Neural cell (in vitro differentiated cells): ENCODE data around the gene RFX5. TPM values are rescaled to one million over a fixed set of nuclear protein-coding genes. Genes with fewer than 3 reads are reported as not detected.
"Not testable (repeated sequence)": the region's sequence is repeated elsewhere in the genome, so short reads cannot be mapped to it uniquely, and the experiment has no call there.

Source experiments
- H2AFZ ChIP-seq: fragments of 200-600, 300-800 bp; sonication (generic), shearing (Covaris generic); 2 replicates; pipeline ENCODE4 v1.6.0; 2014; ENCODE audit warnings: low read depth, mild to moderate bottlenecking, antibody characterized with exemption, low read length, moderate library complexity
- H3F3A ChIP-seq: fragments of 200-600 bp; shearing (Covaris generic); 2 replicates; pipeline ENCODE4 v1.6.1; 2016; ENCODE audit warnings: mild to moderate bottlenecking, moderate library complexity, mixed read lengths, antibody characterized with exemption, low read length; ENCODE audit not compliant: insufficient read depth, poor library complexity, severe bottlenecking
- H3K27ac ChIP-seq: fragments of 200-600, 300-800 bp; sonication (generic), shearing (Covaris generic); 2 replicates; pipeline ENCODE4 v1.5.1; 2014; ENCODE audit warnings: mild to moderate bottlenecking, low read length, moderate library complexity
- H3K27me3 ChIP-seq: fragments of 300-800, 200-600 bp; sonication (generic), shearing (Covaris generic); 2 replicates; pipeline ENCODE4 v1.6.0; 2014; ENCODE audit warnings: mild to moderate bottlenecking, low read depth, low read length, moderate library complexity; ENCODE audit not compliant: insufficient read depth
- H3K36me3 ChIP-seq: fragments of 300-800, 200-600 bp; sonication (generic), shearing (Covaris generic); 2 replicates; pipeline ENCODE4 v1.5.1; 2014; ENCODE audit warnings: mild to moderate bottlenecking, antibody characterized with exemption, low read length, moderate library complexity; ENCODE audit not compliant: insufficient read depth
- H3K4me2 ChIP-seq: fragments of 300-800, 200-600 bp; sonication (generic), shearing (Covaris generic); 2 replicates; pipeline ENCODE4 v1.6.0; 2014; ENCODE audit warnings: mild to moderate bottlenecking, low read length
- H3K4me3 ChIP-seq: fragments of 300-800, 200-600 bp; sonication (generic), shearing (Covaris generic); 2 replicates; pipeline ENCODE4 v1.5.1; 2014; ENCODE audit warnings: mild to moderate bottlenecking, low read length, moderate library complexity
- H3K79me2 ChIP-seq: fragments of 200-600 bp; shearing (Covaris generic); replicated peaks from 2 replicates; pipeline ENCODE4 v1.6.0; 2014; ENCODE audit warnings: mild to moderate bottlenecking, low read length, moderate library complexity; ENCODE audit not compliant: insufficient read depth
- H3K9ac ChIP-seq: fragments of 300-800, 200-600 bp; sonication (generic), shearing (Covaris generic); 2 replicates; pipeline ENCODE4 v1.6.1; 2016; ENCODE audit warnings: mild to moderate bottlenecking, low read length, mixed read lengths
- H3K9me2 ChIP-seq: fragments of 200-600 bp; shearing (Covaris generic); 2 replicates; pipeline ENCODE4 v1.6.1; 2016; ENCODE audit warnings: mild to moderate bottlenecking, low read length, mixed read lengths; ENCODE audit not compliant: insufficient read depth
- H3K9me3 ChIP-seq: fragments of 200-600, 300-800 bp; sonication (generic), shearing (Covaris generic); 2 replicates; pipeline ENCODE4 v1.6.1; 2016; ENCODE audit warnings: mild to moderate bottlenecking, mixed run types, low read length, moderate library complexity, mixed read lengths
- H4K20me1 ChIP-seq: fragments of 200-600 bp; shearing (Covaris generic); 2 replicates; pipeline ENCODE4 v1.6.1; 2016; ENCODE audit warnings: mild to moderate bottlenecking, mixed run types; ENCODE audit not compliant: insufficient read depth
- CTCF ChIP-seq: fragments of 450-650 bp; IDR thresholded peaks from 2 replicates; pipeline ENCODE4 v1.5.1; 2014; ENCODE audit warnings: antibody characterized with exemption, mild to moderate bottlenecking, moderate library complexity; ENCODE audit not compliant: poor library complexity, severe bottlenecking
- EP300 ChIP-seq: fragments of 450-650 bp; conservative IDR thresholded peaks from 2 replicates; pipeline ENCODE4 v1.6.1; 2014; ENCODE audit warnings: antibody characterized with exemption, mild to moderate bottlenecking, moderate library complexity; ENCODE audit not compliant: poor library complexity, severe bottlenecking
- EZH2 ChIP-seq: fragments of 200-600, 300-800 bp; shearing (Covaris generic), sonication (generic); IDR thresholded peaks from 2 replicates; pipeline ENCODE4 v1.6.1; 2014; ENCODE audit warnings: antibody characterized with exemption, low read length, borderline replicate concordance, mild to moderate bottlenecking; ENCODE audit not compliant: insufficient read depth, poor library complexity, severe bottlenecking
- MXI1 ChIP-seq: fragments of 450-650 bp; conservative IDR thresholded peaks from 2 replicates; pipeline ENCODE4 v1.6.1; 2014; ENCODE audit warnings: antibody characterized with exemption, mild to moderate bottlenecking; ENCODE audit not compliant: poor library complexity, severe bottlenecking
- POLR2AphosphoS5 ChIP-seq: IDR thresholded peaks from 2 replicates; pipeline ENCODE4 v1.6.1; 2012
- RAD21 ChIP-seq: fragments of 450-650 bp; conservative IDR thresholded peaks from 2 replicates; pipeline ENCODE4 v1.6.1; 2014; ENCODE audit warnings: antibody characterized with exemption, mild to moderate bottlenecking, moderate library complexity
- REST ChIP-seq: IDR thresholded peaks from 2 replicates; pipeline ENCODE4 v1.6.1; 2012; ENCODE audit warnings: borderline replicate concordance
- SMC3 ChIP-seq: fragments of 450-650 bp; conservative IDR thresholded peaks from 2 replicates; pipeline ENCODE4 v1.6.1; 2014; ENCODE audit warnings: antibody characterized with exemption, mild to moderate bottlenecking, moderate library complexity; ENCODE audit not compliant: poor library complexity
- TAF1 ChIP-seq: IDR thresholded peaks from 2 replicates; pipeline ENCODE4 v1.6.1; 2012; ENCODE audit warnings: low read depth
- polyA minus RNA-seq: library from RNA; depleted of rRNA, polyadenylated mRNA; stranded (reverse); fragments of >200 nt; gene quantifications from 2 replicates; pipeline ENCODE4 v1.2.3, GENCODE V29; 2014
- polyA plus RNA-seq: library from polyadenylated mRNA; depleted of rRNA; stranded (reverse); fragments of >200 nt; gene quantifications from 2 replicates; pipeline ENCODE4 v1.2.3, GENCODE V29; 2014

Gene RFX5
- polyA plus RNA-seq (36.7 and 56.2 TPM in 2 replicates), polyA minus RNA-seq (37.7 and 38.7 TPM in 2 replicates)

DNA sequence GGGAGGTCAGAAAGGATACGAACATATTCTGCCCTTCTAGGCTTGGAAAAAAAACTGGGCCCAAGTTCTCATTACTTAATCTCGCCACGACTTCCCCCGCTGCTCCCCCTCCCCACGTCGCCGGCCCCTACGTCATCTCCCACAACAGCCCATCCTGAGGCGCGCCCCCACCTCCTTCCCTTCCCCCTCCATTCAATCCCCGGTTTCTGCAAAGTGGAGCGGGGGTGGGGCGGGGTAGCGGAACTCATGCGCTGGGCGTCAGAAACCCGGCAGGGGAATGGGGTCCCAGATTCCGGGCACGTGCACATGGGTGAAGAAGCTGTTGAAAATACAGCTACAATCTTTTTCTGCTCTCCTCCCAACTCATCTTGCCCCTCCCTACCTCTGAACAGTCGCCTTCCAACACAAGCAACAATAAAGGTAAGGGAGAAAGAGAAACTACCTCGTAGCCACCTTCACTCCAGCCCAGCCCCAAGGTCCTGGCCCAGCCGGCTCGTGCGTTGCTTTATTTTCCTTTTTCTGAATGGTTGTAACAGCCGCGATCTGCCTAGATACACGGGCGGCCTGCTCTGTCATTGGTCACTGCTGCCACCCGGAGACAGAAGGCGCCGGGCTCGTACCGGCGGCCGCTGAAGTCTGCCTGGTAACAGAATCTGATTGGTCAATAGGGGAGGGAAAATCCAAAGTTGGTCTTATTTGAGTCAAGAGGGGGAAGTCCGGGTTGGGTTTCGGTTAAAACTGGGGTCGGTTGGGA, at the start of gene RFX5:
RFX5 (minus strand) TSS at position 484 of the 754 bp plus-strand sequence. CDS start 932 bp downstream, outside the sequence.
- no peaks in the 10 kb centered on the region for H3K9me3 ChIP-seq
- peak within 1 kb of the TSS; percentile 85 for H3K4me2 ChIP-seq
- H3K9me2 ChIP-seq, result no peaks in the 10 kb centered on the region
- peak within 1 kb of the TSS; percentile 88 for H3K9ac ChIP-seq
- peak within 1 kb of the TSS; percentile 70 for H3K4me3 ChIP-seq
- H3K79me2 ChIP-seq, result peaks cover 12% of the 10 kb centered on the region
- H2AFZ ChIP-seq, result peak within 1 kb of the TSS; percentile 81
- no peaks in the 10 kb centered on the region for H4K20me1 ChIP-seq
- H3F3A ChIP-seq, result no peaks in the 10 kb centered on the region
- no peaks in the 10 kb centered on the region for H3K36me3 ChIP-seq
- no peaks in the 10 kb centered on the region for H3K27me3 ChIP-seq
- peak within 1 kb of the TSS; percentile 95 for H3K27ac ChIP-seq
- TF ChIP-seq RAD21 (no peak), TAF1 (peak; percentile 50), REST (peak; percentile 90), CTCF (no peak), EP300 (peak; percentile 81), MXI1 (peak; percentile 91), SMC3 (peak; percentile 19), EZH2 (no peak), POLR2AphosphoS5 (peak; percentile 71)

DNA sequence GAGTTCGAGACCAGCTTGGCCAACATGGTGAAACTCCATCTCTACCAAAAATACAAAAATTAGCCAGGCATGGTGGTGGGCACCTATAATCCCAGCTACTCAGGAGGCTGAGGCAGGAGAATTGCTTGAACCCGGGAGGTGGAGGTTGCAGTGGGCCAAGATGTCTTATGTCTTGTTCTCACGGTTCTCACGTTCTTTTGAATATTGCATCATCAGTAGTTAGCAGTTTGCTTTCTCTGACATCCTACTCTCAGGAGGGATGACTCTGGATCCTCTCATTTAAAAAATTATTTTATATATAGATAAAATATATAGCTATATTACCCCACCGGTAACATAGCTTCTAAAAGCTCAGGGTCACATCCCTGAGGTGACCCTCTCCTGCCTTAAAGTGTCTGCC, 49.2 kb upstream of the RFX5 start:
- not testable (repeated sequence) for H3F3A ChIP-seq, H3K9me2 ChIP-seq, H4K20me1 ChIP-seq, H3K27ac ChIP-seq, H3K9ac ChIP-seq, H3K4me3 ChIP-seq, H3K9me3 ChIP-seq, H3K4me2 ChIP-seq, H3K27me3 ChIP-seq, H3K36me3 ChIP-seq, H2AFZ ChIP-seq
- peaks cover 14% of the 10 kb centered on the region for H3K79me2 ChIP-seq
